CD4-positive, alpha-beta T cell treated with Interleukin-10 for 1 hour (primary cell): ENCODE data around the gene PIH1D1.
"Not testable (repeated sequence)": the region's sequence is repeated elsewhere in the genome, so short reads cannot be mapped to it uniquely, and the experiment has no call there.

Experiments used
- DNase-seq: peaks from one replicate; pipeline ENCODE4 v3.0.0-alpha.2; 2020

Gene PIH1D1

GRCh38 chr19:49453013-49453756 is 1.6 kb upstream of the PIH1D1 start, which contains the start of gene ALDH16A1:
Gene ALDH16A1 (plus strand): TSS chr19:49453225. CDS start chr19:49453332, 107 bp downstream.
- DNase-seq, result peak; percentile 98

DNA sequence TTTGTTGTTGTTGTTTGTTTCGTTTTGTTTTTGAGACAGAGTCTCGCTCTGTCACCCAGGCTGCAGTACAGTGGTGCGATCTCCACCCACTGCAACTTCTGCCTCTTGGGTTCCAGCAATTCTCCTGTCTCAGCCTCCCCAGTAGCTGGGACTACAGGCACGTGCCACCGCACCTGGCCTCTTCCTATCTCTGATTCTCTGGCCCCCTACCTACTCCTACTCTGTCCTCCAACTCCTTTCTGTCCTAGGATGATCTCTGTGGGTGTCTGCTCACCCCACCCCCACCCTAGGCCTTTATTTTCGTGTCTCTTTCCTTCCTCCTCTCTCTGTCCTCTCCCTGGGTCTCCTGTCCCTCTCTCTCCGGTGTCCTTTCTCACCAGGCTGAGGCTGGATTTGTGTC is 1.2 kb downstream of the PIH1D1 start:
- DNase-seq, result no peak

DNA sequence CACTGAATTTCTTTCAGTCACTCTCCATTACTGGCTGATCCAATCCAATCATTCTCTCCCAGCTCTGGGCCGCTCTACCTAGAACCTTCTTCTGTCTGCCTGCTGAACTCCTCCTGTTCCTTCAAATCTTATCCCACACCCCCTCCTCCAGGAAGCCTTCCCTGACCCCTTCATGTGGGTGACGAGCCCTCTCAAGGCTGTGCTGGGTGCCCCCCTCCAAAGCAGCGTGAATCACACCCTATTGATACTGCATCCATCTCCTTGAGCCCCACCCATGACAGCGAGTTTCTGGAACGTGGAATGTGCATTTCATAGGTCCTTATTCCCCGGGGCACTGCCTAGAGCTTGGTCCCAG is 3.2 kb downstream of the PIH1D1 start:
- no peak for DNase-seq

- no peak for DNase-seq
These were observed 3.9 kb downstream of the PIH1D1 start for GRCh38 chr19:49447485-49448431.

DNA sequence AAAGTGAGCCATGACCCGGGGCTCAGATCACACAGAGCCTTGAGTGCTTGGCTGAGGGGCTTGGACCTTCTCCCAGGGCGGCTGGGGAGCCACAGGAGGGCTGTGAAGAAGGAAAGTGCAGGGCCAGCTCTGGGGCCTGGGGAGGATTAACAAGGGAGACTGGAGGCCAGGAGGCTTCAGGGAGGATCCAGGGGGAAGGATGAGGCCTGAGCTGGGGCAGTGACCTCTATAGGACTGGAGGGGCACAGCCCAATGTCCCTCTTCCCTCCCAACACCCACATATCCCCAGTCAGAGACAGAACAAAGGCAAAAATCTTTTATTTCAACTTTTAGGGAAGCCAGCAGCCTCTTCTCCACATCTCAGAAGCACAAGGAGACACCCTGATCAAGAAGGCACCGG is 5.6 kb downstream of the PIH1D1 start:
- no peak for DNase-seq

- DNase-seq, result not testable (repeated sequence)
These were observed 7.4 kb downstream of the PIH1D1 start for GRCh38 chr19:49444100-49444700.

DNA sequence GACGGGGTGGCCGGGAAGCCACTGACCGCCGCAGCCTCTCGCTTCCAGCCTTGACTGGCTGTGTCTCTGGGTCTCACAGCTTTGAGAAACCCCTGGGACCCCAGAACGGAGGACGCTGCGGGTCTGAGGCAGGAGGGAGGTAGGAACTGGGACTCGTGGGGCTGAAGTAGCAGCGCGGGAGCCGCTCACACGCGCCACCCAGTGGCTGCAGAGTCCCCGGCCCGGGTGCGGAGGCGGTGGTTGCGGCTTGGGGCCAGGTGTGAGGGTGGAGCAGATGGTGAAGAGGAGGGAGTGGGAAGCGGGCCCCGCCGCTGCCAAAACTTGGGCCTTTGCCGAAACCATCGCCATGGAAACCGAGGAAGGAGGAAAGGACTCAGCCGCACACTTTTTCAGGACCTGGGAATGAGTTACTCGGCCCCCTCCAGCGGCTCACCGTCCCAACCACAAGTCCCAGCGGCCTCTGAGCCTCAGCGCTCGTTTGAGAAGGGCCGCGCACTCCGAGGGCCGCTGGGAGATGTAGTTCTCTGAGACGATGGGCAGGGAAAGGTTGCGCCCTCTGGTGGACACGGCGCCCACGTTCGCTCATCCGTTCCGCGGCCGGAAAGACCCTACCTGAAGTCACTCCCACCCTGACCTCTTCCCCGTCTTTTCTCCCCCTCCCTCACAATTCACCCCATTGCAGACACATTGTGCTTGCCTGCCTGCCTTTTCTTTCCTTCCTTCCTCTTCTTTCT is 8.1 kb downstream of the PIH1D1 start:
- peak; percentile 93 for DNase-seq

DNA sequence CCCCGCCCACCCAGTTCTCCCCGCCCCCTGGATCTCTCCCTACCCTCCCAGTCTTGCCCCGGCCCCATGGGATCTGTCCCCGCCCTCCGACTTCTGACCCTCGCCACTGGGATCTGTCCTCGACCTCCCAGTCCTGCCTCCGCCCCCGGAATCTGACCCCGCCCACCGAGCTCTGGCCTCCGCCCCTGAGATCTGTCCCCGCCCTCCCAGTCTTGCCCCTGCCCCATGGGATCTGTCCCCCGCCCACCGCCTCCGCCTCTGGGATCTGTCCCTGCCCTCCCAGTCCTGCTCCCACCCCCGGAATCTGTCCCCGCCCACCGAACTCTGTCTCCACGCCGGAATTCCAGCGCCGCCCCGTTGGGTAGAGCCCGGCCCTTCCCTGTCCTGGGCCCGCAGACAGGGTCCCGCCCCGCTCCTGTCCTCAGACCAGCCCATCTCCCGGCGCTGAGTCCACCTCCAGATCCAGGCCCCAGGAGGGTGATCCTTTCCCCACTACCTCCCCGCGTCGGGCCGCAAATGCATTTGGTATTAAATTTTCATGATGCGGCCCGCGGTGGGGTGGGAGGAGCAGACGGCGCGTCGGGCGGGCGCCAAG is 8.7 kb downstream of the PIH1D1 start:
- peak; percentile 60 for DNase-seq

DNA sequence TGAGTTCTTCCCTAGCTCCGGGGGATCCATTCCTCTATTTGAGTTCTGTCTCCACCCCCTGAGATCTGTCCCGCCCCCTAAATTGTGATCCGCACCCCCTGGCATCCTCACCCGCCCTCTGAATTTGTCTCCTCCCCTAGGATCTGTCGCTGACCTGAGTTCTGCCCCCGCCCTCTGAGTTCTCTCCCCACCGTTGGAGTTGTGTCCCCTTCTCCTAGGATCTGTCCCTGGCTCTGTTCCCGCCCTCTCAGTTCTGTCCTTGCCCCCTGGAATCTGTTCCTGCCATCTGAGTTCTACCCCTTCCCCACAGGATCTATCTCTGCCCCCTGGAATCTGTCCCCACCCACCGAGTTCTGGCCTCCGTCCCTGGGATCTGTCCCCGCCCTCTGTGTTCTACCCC is 9.3 kb downstream of the PIH1D1 start:
- DNase-seq, result no peak

DNA sequence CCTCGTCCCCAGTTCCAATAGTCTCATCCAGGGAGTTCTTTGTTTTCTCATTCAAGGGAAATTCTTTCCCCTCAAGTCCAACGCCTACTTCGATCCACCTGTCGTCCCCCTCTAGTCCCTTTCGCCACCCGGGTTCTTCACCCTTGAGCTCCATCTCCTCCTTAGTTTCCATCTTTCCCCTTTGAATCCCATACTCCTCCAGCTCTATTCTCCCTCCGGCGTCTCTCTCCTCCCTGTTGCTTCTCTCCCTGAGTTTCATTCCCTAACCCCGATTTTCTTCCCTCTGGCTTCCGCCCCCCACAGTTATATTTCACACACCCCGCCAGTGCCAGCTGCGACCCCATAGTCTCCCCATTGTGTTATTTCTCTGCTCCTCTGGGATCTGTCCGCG is 9.7 kb downstream of the PIH1D1 start:
- no peak for DNase-seq

DNA sequence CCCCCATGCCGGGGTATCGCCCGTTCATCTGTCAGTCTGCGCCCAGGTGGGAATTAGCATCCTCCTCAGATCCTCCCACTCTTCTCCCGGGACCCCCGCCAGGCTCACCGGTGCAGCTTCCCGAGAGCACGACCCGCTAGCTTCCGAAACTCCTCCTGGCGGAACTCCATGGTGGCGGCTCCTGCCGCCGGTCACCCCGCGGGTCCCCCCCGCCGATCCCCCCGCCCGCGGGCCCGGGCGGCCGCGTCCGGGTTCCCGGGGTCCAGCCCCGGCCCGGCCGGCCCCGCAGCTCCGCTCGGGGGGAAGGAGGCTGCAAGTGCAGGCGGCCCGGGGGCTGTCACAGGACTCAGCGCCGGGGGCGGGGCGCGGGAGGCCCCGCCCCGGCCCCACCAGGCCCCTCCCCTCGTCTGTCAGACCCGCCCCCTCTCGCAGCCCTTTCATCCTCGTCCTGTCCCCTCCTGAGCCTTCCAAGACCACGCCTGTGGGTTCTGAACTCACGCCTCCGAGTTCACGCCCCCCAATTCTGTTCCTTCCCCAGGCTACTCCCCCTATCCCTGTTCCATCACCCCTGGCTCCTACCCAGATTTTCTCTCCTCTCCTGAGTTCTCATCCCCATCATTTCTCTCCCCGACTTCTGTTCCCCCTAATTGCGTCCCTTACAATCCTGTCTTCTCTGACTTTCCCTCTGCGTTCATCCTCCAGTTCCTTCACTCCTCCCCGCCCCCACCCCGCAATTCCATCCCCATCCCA is 10.2 kb downstream of the PIH1D1 start, which contains the start of gene SLC17A7:
Gene SLC17A7 (minus strand): TSS at position 318 of the 750 bp plus-strand sequence. CDS start 148 bp downstream, at position 170.
- DNase-seq, result peak; percentile 56

GRCh38 chr19:49440439-49441209 is 11.0 kb downstream of the PIH1D1 start:
- DNase-seq, result no peak

- no peak for DNase-seq
These were observed 11.8 kb downstream of the PIH1D1 start for GRCh38 chr19:49439836-49440235.

DNA sequence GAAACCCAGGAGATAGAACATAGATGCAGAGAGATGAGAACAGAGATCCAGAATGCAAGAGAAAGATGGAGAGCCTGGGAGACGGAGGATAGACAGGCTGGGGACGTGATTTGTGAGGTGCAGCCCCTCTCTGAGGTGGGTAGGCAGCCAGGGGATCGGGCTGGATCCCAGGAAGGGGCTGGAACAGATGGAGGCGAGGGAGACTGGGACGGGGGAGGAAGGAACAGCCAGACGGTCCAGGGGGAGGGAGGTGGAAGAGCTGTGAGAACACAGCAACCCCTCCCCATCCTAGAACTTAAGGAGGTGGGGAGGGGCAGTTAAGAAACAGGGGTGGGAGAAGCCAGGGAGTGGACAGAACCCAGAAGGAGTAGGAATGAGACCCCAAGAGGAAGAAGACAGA is 13.4 kb downstream of the PIH1D1 start:
- no peak for DNase-seq

- DNase-seq, result no peak
These were observed 14.4 kb downstream of the PIH1D1 start for GRCh38 chr19:49437231-49437630.

DNA sequence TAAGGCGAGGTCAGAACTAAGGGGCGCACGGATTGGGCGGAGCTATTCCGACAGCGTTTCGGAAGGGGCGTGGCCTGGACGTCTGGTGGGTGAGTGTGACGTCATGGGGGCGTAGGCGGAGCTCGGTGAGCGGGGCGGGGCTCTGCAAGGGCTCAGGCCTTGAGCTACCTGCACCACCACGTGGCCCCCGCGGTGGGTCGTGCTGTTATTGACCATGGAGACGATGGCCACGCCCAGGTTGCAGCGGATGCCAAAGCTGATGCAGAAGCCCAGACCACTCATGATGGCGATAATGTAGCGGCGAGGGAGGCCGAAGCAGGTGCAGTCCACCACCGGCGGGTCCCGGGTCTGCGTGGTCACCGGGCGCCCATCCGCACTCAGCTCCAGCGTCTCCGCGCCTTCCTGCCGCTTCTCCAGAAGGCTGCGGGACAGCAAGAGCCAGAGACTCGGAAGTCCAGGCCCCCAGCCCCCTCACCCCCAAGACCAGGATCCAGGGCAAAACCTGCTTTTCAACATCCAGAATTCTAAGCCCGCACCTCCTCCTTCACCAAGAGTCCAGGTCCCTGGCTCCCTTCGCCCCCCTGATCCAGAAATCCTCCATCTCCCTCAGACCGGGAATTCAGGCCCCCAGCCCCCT is 15.1 kb downstream of the PIH1D1 start:
- peak; percentile 61 for DNase-seq

DNA sequence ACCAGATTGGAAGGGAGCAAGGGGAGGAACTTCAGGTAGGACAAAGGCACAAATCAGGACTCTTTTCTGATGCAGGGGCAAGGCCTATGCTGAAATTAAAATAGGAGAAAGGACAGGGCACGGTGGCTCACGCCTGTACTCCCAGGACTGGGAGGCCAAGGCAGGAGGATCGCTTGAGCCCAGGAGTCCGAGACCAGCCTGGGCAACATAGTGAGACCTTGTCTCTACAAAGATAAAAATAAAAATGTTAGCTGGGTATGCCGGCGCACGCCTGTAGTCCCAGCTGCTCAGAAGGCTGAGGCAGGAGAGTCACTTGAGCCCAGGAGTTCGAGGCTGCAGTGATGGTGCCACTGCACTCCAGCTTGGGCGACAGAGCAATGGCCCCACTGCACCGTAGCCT is 15.9 kb downstream of the PIH1D1 start:
- DNase-seq, result no peak

DNA sequence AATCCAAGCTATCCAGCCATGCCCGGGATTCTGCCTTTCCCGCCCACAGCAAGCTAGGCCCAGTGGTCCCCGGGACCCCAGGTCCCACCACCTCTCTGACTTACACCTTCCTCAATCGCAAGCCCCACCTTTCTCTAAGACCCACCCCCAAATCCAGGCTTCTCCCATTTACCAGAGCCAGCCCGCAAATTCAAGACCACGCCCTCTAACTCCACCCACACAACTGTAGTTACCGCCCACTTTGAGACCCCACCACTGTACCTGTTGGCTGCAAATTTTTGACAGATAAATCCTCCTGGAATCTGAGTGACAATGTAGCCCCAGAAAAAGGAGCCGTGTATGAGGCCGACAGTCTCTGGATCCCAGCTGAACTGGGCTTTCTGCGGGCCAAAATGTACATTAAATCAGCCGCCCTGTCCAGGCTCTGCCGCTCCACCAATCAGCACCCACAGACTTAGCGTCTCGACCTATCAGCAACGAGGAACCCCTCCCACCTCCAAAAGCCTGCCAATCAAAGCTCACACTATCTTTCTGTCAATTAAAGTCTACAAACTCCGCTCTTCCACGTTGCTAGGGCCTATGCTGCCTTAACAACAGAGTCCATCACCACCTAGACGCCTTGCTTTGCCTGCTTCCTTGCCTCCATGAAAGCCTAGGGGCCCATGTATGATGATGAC is 16.6 kb downstream of the PIH1D1 start:
- DNase-seq, result no peak

DNA sequence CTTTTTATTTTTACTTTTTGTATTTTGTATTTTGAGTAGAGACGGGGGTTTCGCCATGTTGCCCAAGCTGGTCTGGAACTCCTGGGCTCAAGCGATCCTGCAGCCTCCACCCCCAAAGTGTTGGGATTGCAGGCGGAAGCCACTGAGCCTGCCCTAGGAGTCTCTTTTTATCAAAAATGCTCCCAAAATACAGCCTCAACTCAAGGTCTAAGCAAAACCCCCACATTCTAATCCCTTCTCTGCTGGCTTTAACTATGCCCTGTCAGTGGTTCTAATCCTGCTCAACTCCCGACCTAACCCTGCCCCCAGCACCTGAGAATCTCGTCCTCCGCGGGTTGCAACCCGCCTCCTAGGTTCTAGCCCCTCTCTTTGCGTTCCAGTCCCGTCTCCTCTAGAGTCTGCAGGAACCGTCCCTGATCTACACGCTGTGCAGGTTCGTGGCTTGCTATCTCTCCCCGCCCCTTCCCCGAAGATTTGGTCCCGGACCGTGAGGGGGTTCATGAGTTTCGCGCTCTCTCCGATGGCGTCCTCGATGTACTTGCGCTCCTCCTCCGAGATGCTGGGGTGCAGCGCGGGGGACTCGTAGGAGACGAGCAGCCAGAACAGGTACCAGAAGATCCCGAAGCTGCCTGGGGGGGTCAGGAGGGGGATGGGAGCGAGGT is 18.2 kb downstream of the PIH1D1 start:
- DNase-seq, result no peak
